ENCODE measurements around the gene PRDM16. TPM values are rescaled to one million over a fixed set of nuclear protein-coding genes. Genes with fewer than 3 reads are reported as not detected.

PRDM16 gene
- total and polyA plus RNA-seq, 2 of the 13 experiments (the other 11 are each of a cell fraction or from before 2014, with no cell fraction given), result 0.15 to 0.81 TPM

DNA sequence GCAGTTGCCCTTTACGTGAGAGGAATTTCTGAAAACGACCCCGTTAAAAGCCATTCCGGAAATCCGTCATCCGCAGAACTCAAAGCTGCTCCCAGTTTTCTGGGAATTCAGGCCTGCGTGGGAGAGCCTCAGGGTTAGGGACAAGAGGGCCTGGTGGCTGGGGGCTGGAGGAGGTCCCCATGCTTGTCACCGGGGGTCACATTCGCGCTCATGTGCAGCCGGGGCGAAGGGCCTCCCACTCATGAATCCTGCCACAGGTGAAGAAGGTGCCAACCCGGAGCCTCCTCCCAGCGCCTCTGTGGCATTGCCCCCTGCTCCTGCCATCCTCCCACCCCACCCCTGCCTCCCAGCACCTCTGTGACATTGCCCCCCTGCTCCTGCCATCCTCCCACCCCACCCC lies 98.3 kb downstream of the PRDM16 start:
- no peaks in the 10 kb centered on the region for H3K36me3 ChIP-seq (replicated peaks in 1 of 2; ENCODE audit: control insufficient read depth in 1 of 2, insufficient read depth in 2 of 2, low read length in 2 of 2)
- no peak for TF ChIP-seq NCOA5 (CRISPR knock-in tag; IDR thresholded peaks at IDR 0.05)
- no peak for TF ChIP-seq PATZ1 (CRISPR knock-in tag; IDR thresholded peaks at IDR 0.05)
- no peak for TF ChIP-seq DRAP1 (CRISPR knock-in tag; IDR thresholded peaks at IDR 0.05)
- TF ChIP-seq GTF3A (CRISPR knock-in tag; conservative IDR thresholded peaks at IDR 0.05), result no peak
- no peak for TF ChIP-seq MIXL1 (CRISPR knock-in tag; IDR thresholded peaks at IDR 0.05)
- TF ChIP-seq PAXIP1 (CRISPR knock-in tag; conservative IDR thresholded peaks at IDR 0.05), result no peak
- no peak for TF ChIP-seq EP300 (IDR thresholded peaks at IDR 0.05; ENCODE audit: low read depth in 2 of 2, low read length in 2 of 2)
- no peak for TF ChIP-seq EP300 (CRISPR knock-in tag; IDR thresholded peaks at IDR 0.05; ENCODE audit: borderline replicate concordance)
- TF ChIP-seq, protein P1, sequence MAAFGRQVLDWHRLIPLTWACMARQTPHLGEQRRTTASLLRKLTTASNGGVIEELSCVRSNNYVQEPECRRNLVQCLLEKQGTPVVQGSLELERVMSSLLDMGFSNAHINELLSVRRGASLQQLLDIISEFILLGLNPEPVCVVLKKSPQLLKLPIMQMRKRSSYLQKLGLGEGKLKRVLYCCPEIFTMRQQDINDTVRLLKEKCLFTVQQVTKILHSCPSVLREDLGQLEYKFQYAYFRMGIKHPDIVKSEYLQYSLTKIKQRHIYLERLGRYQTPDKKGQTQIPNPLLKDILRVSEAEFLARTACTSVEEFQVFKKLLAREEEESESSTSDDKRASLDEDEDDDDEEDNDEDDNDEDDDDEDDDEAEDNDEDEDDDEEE (CRISPR knock-in tag; IDR thresholded peaks at IDR 0.05), result no peak
- no peak for TF ChIP-seq MYNN (CRISPR knock-in tag; IDR thresholded peaks at IDR 0.05; ENCODE audit: low read depth)
- TF ChIP-seq PAF1 (CRISPR knock-in tag; IDR thresholded peaks at IDR 0.05), result no peak
- no peak for TF ChIP-seq KDM6A (CRISPR knock-in tag; IDR thresholded peaks at IDR 0.05; ENCODE audit: low read depth)
- TF ChIP-seq, protein P2, sequence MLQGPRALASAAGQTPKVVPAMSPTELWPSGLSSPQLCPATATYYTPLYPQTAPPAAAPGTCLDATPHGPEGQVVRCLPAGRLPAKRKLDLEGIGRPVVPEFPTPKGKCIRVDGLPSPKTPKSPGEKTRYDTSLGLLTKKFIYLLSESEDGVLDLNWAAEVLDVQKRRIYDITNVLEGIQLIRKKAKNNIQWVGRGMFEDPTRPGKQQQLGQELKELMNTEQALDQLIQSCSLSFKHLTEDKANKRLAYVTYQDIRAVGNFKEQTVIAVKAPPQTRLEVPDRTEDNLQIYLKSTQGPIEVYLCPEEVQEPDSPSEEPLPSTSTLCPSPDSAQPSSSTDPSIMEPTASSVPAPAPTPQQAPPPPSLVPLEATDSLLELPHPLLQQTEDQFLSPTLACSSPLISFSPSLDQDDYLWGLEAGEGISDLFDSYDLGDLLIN (CRISPR knock-in tag; IDR thresholded peaks at IDR 0.05; ENCODE audit: borderline replicate concordance), result no peak
- TF ChIP-seq TOE1 (CRISPR knock-in tag; IDR thresholded peaks at IDR 0.05), result no peak
- no peak for TF ChIP-seq CSRNP2 (CRISPR knock-in tag; conservative IDR thresholded peaks at IDR 0.05; ENCODE audit: low read depth)
- no peak for TF ChIP-seq KLF11 (CRISPR knock-in tag; IDR thresholded peaks at IDR 0.05)
- no peak for TF ChIP-seq DR1 (CRISPR knock-in tag; IDR thresholded peaks at IDR 0.05)

More for the DNA sequence above, 98.3 kb downstream of the PRDM16 start:
- Histone ChIP-seq H4K20me1 (ENCODE audit: insufficient read depth, low read length) (no peaks in the 10 kb centered on the region), H2AFZ (ENCODE audit: low read length) (no peak overlapping the region), H3K4me3 (replicated peaks in 1 of 3; ENCODE audit: insufficient read depth in 1 of 3, low read depth in 2 of 3, low read length in 3 of 3) (no peak overlapping the region), H3K9ac (ENCODE audit: insufficient read depth, low read depth, low read length) (no peak overlapping the region), H3K79me2 (ENCODE audit: insufficient read depth, low read length) (no peaks in the 10 kb centered on the region), H3K9me3 (ENCODE audit: low read length) (no peaks in the 10 kb centered on the region), H3K27me3 (ENCODE audit: control insufficient read depth in 1 of 2, insufficient read depth in 2 of 2, low read length in 2 of 2) (peaks cover 0 to 3% of the 10 kb centered on the region in 2 experiments; a peak in 1 of 5 replicates), H3K4me1 (ENCODE audit: insufficient read depth, low read length) (peaks cover 22% of the 10 kb centered on the region), H3K27ac (ENCODE audit: extremely low read length, insufficient read depth, low read length) (no peak overlapping the region), H3K4me2 (ENCODE audit: low read depth, low read length) (no peak overlapping the region)
- ChIA-PET CTCF (ENCODE audit: low intra/inter-chr PET ratio, low total read pairs) (no interaction called here), POLR2A (no interaction called here)
- in situ Hi-C loops (cut with HindIII; ENCODE audit: extremely low pct_ligation_motif_present, low pct_unique_long_range_greater_than_20kb), result no loop called here
- no peak for FAIRE-seq
- ATAC-seq, result no peak
- intact Hi-C loops (cut with micrococcal nuclease; ENCODE audit: unreplicated experiment), result no loop called here
- no TSS peak for BruUV-seq (replicated peaks)
- no peak for DNase-seq (ENCODE audit: low spot score)
- WGBS (ENCODE audit: low lambda C conversion rate), result 72% methylated on average over 9 of the region's 14 CpGs
